Measurements from ENCODE around the gene RBM7.

The RBM7 gene

DNA sequence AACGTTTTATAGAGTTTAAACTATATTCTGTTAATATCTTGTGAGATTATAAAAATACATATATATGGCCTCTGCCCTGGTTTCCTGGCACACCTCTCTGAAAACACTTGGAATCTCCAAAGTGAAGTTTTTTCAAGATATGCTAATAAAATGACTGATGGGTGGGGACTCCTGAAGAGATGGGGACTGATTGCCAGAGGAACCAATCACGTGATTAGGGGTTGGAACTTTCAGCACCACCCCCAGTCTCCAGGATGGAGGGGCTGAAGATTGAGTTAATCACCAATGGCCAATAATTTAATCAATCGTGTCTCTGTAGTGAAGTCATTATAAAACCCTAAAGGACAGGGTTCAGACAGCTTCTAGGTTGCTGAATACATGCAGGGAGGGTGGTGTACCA, 37.5 kb upstream of the RBM7 start:
- H3K4me3 ChIP-seq (replicated peaks; ENCODE audit: low read depth, low read length), result no peak overlapping the region
- no peak for DNase-seq (ENCODE audit: extremely low read depth, low read depth)
- TF ChIP-seq, protein P1, sequence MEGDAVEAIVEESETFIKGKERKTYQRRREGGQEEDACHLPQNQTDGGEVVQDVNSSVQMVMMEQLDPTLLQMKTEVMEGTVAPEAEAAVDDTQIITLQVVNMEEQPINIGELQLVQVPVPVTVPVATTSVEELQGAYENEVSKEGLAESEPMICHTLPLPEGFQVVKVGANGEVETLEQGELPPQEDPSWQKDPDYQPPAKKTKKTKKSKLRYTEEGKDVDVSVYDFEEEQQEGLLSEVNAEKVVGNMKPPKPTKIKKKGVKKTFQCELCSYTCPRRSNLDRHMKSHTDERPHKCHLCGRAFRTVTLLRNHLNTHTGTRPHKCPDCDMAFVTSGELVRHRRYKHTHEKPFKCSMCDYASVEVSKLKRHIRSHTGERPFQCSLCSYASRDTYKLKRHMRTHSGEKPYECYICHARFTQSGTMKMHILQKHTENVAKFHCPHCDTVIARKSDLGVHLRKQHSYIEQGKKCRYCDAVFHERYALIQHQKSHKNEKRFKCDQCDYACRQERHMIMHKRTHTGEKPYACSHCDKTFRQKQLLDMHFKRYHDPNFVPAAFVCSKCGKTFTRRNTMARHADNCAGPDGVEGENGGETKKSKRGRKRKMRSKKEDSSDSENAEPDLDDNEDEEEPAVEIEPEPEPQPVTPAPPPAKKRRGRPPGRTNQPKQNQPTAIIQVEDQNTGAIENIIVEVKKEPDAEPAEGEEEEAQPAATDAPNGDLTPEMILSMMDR (IDR thresholded peaks at IDR 0.05; ENCODE audit: low read depth, low read length, missing control alignments), result no peak

DNA sequence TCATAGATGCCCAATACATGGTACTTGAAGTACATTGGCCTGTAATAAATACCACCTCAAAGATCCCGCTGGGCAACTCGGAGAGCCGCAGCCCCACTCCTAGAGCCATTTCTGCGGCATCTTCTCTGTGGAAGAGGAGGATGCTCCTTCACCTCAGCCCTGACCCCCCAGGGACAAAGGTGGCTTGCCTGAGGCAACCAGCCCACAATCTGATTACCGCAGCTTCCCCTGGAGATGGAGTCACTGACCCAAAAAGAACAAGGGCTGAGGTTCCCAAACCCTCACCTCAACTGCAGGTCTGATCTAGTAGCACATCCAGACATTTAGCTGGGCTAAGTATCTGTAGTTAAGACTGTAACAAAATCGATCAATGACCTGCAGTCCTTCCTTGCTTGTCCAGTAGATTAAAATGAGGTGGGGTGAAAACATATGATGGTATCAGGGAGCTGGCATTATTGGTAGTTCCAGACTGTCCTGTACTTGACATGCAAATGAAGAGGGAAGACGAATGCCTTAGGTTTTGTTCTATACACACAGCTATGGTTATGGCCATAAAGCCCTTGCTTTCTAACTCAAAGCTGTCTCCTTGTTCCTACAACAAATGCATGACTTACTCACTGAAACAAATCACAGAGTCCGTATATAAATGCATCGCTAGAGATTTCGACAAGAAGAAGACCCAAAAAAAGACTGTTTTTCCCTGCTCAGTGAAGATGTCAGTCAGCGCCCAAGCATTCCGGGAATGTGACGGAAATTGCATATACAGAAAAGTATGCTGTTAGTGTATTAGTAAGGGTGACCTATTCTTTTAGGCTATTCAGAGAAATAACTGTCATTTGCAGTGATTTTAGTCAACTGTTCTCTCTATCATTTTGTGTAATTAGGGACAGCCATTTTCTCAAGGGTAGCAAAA, 33.9 kb upstream of the RBM7 start:
- H3K4me3 ChIP-seq (replicated peaks; ENCODE audit: low read depth, low read length), result no peak overlapping the region
- DNase-seq (ENCODE audit: extremely low read depth, low read depth), result peak; percentile 47
- TF ChIP-seq, protein P1 (IDR thresholded peaks at IDR 0.05; ENCODE audit: low read depth, low read length, missing control alignments), result no peak

DNA sequence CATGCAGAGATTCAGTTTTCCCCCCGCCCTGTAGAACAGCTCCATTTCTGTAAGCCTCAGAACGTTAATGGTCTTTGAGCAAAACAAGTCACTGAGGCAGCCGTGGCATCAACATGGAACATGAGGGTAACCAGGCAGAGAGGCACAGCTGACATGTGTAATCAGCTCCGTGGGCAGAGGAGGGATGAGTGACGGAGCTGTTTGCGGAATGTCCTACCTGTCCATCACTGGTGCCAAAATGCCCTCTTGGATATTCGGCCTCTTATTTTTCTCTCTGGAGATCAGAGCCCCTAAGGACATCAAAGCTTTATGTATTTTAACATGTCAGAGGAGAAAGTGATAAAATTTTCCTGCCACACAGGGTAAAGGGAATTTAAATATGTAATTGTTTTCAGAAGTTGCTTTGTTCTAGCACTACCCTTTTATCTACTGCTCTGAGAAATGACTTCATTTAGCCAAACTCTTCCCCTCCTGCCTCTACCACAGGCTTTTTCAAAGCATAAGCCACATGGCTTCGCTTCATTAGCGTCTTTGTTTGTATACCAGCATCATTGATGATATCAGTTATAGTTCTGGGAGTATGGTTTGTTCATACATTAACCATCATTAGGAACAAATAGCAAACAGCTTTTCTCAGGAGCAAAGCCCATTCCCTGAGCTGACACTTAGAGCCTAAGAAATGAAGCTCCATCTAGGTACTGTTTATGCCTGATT, 33.1 kb upstream of the RBM7 start:
- DNase-seq (ENCODE audit: extremely low read depth, low read depth), result no peak
- H3K4me3 ChIP-seq (replicated peaks; ENCODE audit: low read depth, low read length), result no peak overlapping the region

DNA sequence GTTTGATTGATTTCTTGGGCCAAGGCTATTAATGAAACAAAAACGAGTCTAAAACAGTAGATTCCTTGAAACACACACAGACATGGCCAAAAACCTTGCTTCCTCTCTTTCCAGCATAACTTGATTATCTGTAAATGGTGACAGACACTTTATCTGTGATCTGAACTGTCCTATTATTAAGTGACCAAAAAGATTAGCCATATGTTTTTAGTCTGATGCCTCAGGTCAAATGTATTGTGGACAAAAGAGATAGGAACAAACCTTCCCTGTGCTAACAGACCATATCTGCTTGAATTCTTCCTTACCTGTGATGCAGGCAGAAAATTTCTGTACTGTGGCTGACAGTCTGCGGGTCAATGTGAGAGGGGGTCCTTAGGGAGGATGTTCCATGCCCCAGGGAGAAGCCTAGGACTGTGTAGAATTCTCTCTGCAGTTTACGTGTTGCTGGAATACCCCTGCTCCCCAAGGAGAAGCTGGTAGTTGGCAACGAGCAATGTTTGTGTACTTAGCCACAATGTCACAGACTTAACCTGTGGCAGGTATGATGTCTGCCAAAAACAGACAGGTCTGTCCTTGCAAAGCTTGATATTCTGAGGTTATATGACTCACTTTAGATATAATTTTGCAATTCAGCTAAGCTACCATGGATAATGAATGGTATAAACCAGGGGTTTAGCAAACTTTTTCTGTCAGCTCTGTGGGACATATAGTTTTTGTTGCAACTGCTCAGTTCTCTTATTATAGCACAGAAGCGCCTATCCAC, 31.4 kb upstream of the RBM7 start:
- no peak overlapping the region for H3K4me3 ChIP-seq (replicated peaks; ENCODE audit: low read depth, low read length)
- TF ChIP-seq, protein P1 (IDR thresholded peaks at IDR 0.05; ENCODE audit: low read depth, low read length, missing control alignments), result no peak
- DNase-seq (ENCODE audit: extremely low read depth, low read depth), result no peak

More for the DNA sequence above, 33.1 kb upstream of the RBM7 start:
- TF ChIP-seq, protein P1 (IDR thresholded peaks at IDR 0.05; ENCODE audit: low read depth, low read length, missing control alignments), result no peak

DNA sequence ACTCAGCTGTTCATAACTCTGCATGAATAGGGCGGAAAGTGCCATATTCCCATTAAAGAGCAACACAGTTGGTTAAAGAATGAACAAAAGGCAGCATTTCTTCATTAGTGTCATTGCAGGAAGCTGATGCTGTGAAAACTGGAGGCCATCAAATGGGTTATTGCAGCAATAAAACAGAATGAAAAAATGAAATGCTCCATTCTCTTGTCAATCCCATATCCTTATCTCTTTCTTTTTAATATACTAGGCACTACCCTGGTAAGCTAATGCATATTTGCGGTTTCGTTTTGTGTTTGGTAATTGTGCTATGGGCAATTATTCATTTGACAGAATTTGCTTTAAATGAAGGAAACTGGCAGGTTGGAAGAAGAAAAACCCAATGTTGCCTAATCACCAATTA, 25.4 kb upstream of the RBM7 start:
- TF ChIP-seq, protein P1 (IDR thresholded peaks at IDR 0.05; ENCODE audit: low read depth, low read length, missing control alignments), result no peak
- DNase-seq (ENCODE audit: extremely low read depth, low read depth), result no peak
- no peak overlapping the region for H3K4me3 ChIP-seq (replicated peaks; ENCODE audit: low read depth, low read length)

DNA sequence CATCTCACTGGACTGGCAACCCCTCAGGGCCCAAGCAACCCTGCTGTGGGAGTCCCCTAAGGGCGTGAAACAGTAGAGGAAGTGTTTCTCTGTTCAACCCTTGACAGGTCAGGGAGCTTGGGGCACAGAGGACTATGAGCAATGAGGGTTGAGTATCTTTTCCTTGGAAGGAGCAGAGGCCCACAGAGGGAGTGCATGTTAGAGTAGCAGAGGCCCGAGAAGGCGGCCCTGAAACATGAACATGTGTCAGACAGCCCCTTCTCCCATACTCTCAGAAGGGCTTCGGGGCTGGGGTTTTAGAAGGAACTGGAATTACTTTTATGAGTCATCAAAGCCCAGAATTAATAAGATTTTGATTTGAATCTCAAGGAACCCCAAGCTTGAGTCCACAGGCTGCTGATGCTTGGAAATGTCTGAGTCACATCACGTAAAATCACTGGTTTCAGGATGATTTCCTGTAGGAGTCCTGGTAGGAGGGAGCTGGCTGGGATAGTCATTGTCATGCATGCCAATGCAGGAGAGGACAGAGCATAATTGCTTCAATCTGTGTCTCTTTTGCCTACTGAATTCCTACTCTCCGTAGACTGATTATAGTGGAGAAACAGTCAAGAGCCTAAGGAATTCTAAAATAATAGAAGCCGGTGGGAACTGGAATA, 22.7 kb upstream of the RBM7 start:
- TF ChIP-seq, protein P1 (IDR thresholded peaks at IDR 0.05; ENCODE audit: low read depth, low read length, missing control alignments), result no peak
- peak; percentile 84 for DNase-seq (ENCODE audit: extremely low read depth, low read depth)
- H3K4me3 ChIP-seq (replicated peaks; ENCODE audit: low read depth, low read length), result no peak overlapping the region

Data from HFF-Myc (cell line).